HG02588 (cell line): Measurements from ENCODE around the gene OR2T35.

Experiments
- ATAC-seq: cut with Tn5 transposase; IDR thresholded peaks from one replicate; pipeline ENCODE4 v1.9.1; 2021; ENCODE audit warnings: mild to moderate bottlenecking, moderate library complexity; ENCODE audit not compliant: unreplicated experiment

OR2T35 gene

GRCh38 chr1:248627971-248628844 is 16.9 kb downstream of the OR2T35 start:
- peak; percentile 97 for ATAC-seq

GRCh38 chr1:248625971-248626370 is 19.1 kb downstream of the OR2T35 start:
- no peak for ATAC-seq

- ATAC-seq, result no peak
Measured at GRCh38 chr1:248625166-248625565, 19.9 kb downstream of the OR2T35 start.

- ATAC-seq, result peak; percentile 91
Measured at GRCh38 chr1:248622570-248623001, 22.5 kb downstream of the OR2T35 start.

GRCh38 chr1:248621770-248622169 is 23.3 kb downstream of the OR2T35 start:
- ATAC-seq, result no peak

- ATAC-seq, result no peak
Measured at GRCh38 chr1:248618878-248619277, 26.2 kb downstream of the OR2T35 start.

- ATAC-seq, result no peak
Measured at GRCh38 chr1:248618119-248618518, 27.0 kb downstream of the OR2T35 start.

GRCh38 chr1:248613742-248614141 is 31.3 kb downstream of the OR2T35 start:
- no peak for ATAC-seq

- no peak for ATAC-seq
Measured at GRCh38 chr1:248611883-248612414, 33.1 kb downstream of the OR2T35 start.

GRCh38 chr1:248610301-248610700 is 34.8 kb downstream of the OR2T35 start:
- ATAC-seq, result no peak

- ATAC-seq, result no peak
Measured at GRCh38 chr1:248599396-248599795, 45.7 kb downstream of the OR2T35 start.

GRCh38 chr1:248597589-248597988 is 47.5 kb downstream of the OR2T35 start, which contains the start of gene OR2T10:
TSS of gene OR2T10 (minus strand) at chr1:248597700. CDS start at chr1:248593768, 3,932 bp downstream.
- ATAC-seq, result no peak

- ATAC-seq, result no peak
Measured at GRCh38 chr1:248596615-248597014, 48.5 kb downstream of the OR2T35 start.

GRCh38 chr1:248593226-248593625 is 51.9 kb downstream of the OR2T35 start:
- no peak for ATAC-seq

GRCh38 chr1:248592655-248593054 is 52.4 kb downstream of the OR2T35 start:
- ATAC-seq, result no peak

- ATAC-seq, result no peak
Measured at GRCh38 chr1:248590055-248590454, 55.0 kb downstream of the OR2T35 start.

GRCh38 chr1:248589334-248589733 is 55.7 kb downstream of the OR2T35 start:
- no peak for ATAC-seq
